ENCODE measurements around the gene YKT6.

YKT6 gene

GRCh38 chr7:44212018-44212417 lies 11.2 kb downstream of the YKT6 start (continued):
- TF ChIP-seq, protein P1, sequence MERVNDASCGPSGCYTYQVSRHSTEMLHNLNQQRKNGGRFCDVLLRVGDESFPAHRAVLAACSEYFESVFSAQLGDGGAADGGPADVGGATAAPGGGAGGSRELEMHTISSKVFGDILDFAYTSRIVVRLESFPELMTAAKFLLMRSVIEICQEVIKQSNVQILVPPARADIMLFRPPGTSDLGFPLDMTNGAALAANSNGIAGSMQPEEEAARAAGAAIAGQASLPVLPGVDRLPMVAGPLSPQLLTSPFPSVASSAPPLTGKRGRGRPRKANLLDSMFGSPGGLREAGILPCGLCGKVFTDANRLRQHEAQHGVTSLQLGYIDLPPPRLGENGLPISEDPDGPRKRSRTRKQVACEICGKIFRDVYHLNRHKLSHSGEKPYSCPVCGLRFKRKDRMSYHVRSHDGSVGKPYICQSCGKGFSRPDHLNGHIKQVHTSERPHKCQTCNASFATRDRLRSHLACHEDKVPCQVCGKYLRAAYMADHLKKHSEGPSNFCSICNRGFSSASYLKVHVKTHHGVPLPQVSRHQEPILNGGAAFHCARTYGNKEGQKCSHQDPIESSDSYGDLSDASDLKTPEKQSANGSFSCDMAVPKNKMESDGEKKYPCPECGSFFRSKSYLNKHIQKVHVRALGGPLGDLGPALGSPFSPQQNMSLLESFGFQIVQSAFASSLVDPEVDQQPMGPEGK (CRISPR knock-in tag; IDR thresholded peaks at IDR 0.05; ENCODE audit: borderline replicate concordance) = no peak
- TF ChIP-seq PPARA (CRISPR knock-in tag; IDR thresholded peaks at IDR 0.05; ENCODE audit: borderline replicate concordance) = no peak

- ATAC-seq = no peak
- TF ChIP-seq RARB (CRISPR knock-in tag; IDR thresholded peaks at IDR 0.05) (no peak), ZFP30 (CRISPR knock-in tag; IDR thresholded peaks at IDR 0.05) (no peak), ZC3H10 (CRISPR knock-in tag; IDR thresholded peaks at IDR 0.05) (no peak)
Measured at GRCh38 chr7:44212581-44213184, 11.9 kb downstream of the YKT6 start.

- no peak; the same call in 2 of the 3 replicates for ATAC-seq
- TF ChIP-seq, protein P2, sequence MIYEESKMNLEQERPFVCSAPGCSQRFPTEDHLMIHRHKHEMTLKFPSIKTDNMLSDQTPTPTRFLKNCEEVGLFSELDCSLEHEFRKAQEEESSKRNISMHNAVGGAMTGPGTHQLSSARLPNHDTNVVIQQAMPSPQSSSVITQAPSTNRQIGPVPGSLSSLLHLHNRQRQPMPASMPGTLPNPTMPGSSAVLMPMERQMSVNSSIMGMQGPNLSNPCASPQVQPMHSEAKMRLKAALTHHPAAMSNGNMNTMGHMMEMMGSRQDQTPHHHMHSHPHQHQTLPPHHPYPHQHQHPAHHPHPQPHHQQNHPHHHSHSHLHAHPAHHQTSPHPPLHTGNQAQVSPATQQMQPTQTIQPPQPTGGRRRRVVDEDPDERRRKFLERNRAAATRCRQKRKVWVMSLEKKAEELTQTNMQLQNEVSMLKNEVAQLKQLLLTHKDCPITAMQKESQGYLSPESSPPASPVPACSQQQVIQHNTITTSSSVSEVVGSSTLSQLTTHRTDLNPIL (CRISPR knock-in tag; IDR thresholded peaks at IDR 0.05; ENCODE audit: low read depth) = no peak
- TF ChIP-seq, protein P3, sequence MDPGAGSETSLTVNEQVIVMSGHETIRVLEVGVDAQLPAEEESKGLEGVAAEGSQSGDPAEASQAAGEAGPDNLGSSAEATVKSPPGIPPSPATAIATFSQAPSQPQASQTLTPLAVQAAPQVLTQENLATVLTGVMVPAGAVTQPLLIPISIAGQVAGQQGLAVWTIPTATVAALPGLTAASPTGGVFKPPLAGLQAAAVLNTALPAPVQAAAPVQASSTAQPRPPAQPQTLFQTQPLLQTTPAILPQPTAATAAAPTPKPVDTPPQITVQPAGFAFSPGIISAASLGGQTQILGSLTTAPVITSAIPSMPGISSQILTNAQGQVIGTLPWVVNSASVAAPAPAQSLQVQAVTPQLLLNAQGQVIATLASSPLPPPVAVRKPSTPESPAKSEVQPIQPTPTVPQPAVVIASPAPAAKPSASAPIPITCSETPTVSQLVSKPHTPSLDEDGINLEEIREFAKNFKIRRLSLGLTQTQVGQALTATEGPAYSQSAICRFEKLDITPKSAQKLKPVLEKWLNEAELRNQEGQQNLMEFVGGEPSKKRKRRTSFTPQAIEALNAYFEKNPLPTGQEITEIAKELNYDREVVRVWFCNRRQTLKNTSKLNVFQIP (CRISPR knock-in tag; IDR thresholded peaks at IDR 0.05; ENCODE audit: borderline replicate concordance, low read depth) = no peak
- TF ChIP-seq, protein P1 (CRISPR knock-in tag; IDR thresholded peaks at IDR 0.05; ENCODE audit: borderline replicate concordance) = no peak
- TF ChIP-seq ZC3H10 (CRISPR knock-in tag; IDR thresholded peaks at IDR 0.05) (no peak), CSRNP3 (CRISPR knock-in tag; IDR thresholded peaks at IDR 0.05) (no peak), ISL1 (CRISPR knock-in tag; IDR thresholded peaks at IDR 0.05) (no peak), ZNF70 (CRISPR knock-in tag; IDR thresholded peaks at IDR 0.05) (no peak), ZNF8 (CRISPR knock-in tag; IDR thresholded peaks at IDR 0.05) (no peak), RARB (CRISPR knock-in tag; IDR thresholded peaks at IDR 0.05) (no peak), ZFP30 (CRISPR knock-in tag; IDR thresholded peaks at IDR 0.05) (no peak)
Measured at GRCh38 chr7:44213206-44213876, 12.6 kb downstream of the YKT6 start.

GRCh38 chr7:44213877-44214388 lies 13.2 kb downstream of the YKT6 start:
- ATAC-seq = peak; percentile 1; the same call in 1 of the 3 replicates
- no peak for TF ChIP-seq CSRNP3 (CRISPR knock-in tag; IDR thresholded peaks at IDR 0.05)
- no peak for TF ChIP-seq ZNF70 (CRISPR knock-in tag; IDR thresholded peaks at IDR 0.05)
- no peak for TF ChIP-seq BACH2 (CRISPR knock-in tag; IDR thresholded peaks at IDR 0.05; ENCODE audit: borderline replicate concordance)
- TF ChIP-seq OSR1 (CRISPR knock-in tag; IDR thresholded peaks at IDR 0.05) = no peak
- TF ChIP-seq, protein P1 (CRISPR knock-in tag; IDR thresholded peaks at IDR 0.05; ENCODE audit: borderline replicate concordance) = no peak
- no peak for TF ChIP-seq TOX (CRISPR knock-in tag; IDR thresholded peaks at IDR 0.05; ENCODE audit: borderline replicate concordance)
- TF ChIP-seq ZNF565 (CRISPR knock-in tag; conservative IDR thresholded peaks at IDR 0.05; ENCODE audit: low read depth) = no peak
- no peak for TF ChIP-seq ISL1 (CRISPR knock-in tag; IDR thresholded peaks at IDR 0.05)
- no peak for TF ChIP-seq TCF4 (CRISPR knock-in tag; IDR thresholded peaks at IDR 0.05; ENCODE audit: borderline replicate concordance)
- no peak for TF ChIP-seq GLIS3 (CRISPR knock-in tag; IDR thresholded peaks at IDR 0.05)
- TF ChIP-seq CSDC2 (CRISPR knock-in tag; IDR thresholded peaks at IDR 0.05) = no peak
- TF ChIP-seq RARB (CRISPR knock-in tag; IDR thresholded peaks at IDR 0.05) = no peak
- TF ChIP-seq, protein P3 (CRISPR knock-in tag; IDR thresholded peaks at IDR 0.05; ENCODE audit: borderline replicate concordance, low read depth) = no peak
- no peak for TF ChIP-seq SNAI2 (CRISPR knock-in tag; IDR thresholded peaks at IDR 0.05)
- TF ChIP-seq ZFP30 (CRISPR knock-in tag; IDR thresholded peaks at IDR 0.05) = no peak

All from SK-N-SH treated with all-trans-retinoic acid at 6 μM for 48 hours (cell line).